Measurements from ENCODE around the gene CLASRP.

Gene CLASRP

GRCh38 chr19:45076029-45076850 is 37.4 kb downstream of the CLASRP start, which contains the start of gene ZNF296:
TSS of gene ZNF296 (minus strand) at chr19:45076478. CDS start at chr19:45076373, 105 bp downstream.
- H3K27me3 ChIP-seq (ENCODE audit: low read depth) = no peaks in the 10 kb centered on the region
- in situ Hi-C loops (cut with MboI; ENCODE audit: low sequenced_read_pairs) = no loop called here
- peak; percentile 89 to 93 for DNase-seq (ENCODE audit: low spot score in 2 of 2)

DNA sequence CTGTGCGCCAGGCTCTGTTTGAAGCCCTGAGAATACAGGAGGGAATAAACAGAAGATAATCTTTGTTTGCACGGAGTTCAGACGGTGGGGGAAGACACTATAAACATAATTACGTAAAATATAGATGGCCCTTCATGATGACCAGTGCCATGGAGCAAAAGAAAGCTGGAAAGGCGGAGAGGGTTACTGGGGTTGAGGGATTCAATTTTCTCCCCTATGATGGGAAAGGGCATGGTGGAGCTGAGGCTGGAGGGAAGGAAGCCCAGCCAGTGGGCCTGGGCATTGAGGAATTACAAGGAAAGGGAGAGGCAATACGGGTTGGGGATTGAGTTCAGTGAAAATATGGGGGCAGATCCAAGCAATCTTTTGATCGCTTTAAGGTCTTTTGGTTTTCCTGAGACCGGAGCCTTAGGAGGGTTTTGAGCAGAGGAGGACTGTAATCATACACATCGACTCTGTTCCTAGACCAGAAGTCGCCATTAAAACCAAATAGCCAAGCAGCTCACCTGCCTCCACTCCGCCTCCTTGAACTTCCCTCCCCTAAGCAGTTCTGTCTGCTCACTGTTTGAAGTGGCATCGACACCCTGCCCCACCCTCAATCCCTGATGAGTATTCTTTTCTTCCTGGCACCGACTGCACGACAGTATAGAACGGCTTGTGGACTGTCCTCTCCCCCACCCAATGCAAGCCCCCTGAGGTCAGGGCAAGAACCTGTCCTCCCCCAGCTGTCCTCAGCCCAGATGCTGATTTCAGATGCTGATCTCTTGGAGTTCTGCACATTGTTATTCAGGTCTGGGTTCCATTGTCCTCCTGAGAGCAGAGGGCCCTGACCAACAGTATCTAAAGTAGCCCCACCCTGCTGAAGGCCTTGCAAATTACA is 38.2 kb downstream of the CLASRP start:
- in situ Hi-C loops (cut with MboI; ENCODE audit: low sequenced_read_pairs) = no loop called here
- H3K27me3 ChIP-seq (ENCODE audit: low read depth) = no peaks in the 10 kb centered on the region
- no peak for DNase-seq (ENCODE audit: low spot score in 2 of 2)
- H3K4me1 ChIP-seq = peaks cover 24% of the 10 kb centered on the region
- H3K36me3 ChIP-seq (replicated peaks) = peaks cover 34% of the 10 kb centered on the region
- peak overlapping the region; percentile 53 for H3K4me3 ChIP-seq
- no peaks in the 10 kb centered on the region for H3K9me3 ChIP-seq

More at GRCh38 chr19:45076029-45076850, 37.4 kb downstream of the CLASRP start, which contains the start of gene ZNF296:
- Histone ChIP-seq H3K36me3 (replicated peaks) (peaks cover 35% of the 10 kb centered on the region), H3K9me3 (no peaks in the 10 kb centered on the region), H3K4me3 (peak within 1 kb of the TSS; percentile 53), H3K4me1 (peaks cover 24% of the 10 kb centered on the region)

GRCh38 chr19:45078390-45079062 is 39.7 kb downstream of the CLASRP start:
- no peak for DNase-seq (ENCODE audit: low spot score in 2 of 2)
- in situ Hi-C loops (cut with MboI; ENCODE audit: low sequenced_read_pairs) = no loop called here
- Histone ChIP-seq H3K4me3 (peak overlapping the region; percentile 100), H3K9me3 (no peaks in the 10 kb centered on the region), H3K36me3 (replicated peaks) (peaks cover 28% of the 10 kb centered on the region), H3K27me3 (ENCODE audit: low read depth) (no peaks in the 10 kb centered on the region), H3K4me1 (peaks cover 24% of the 10 kb centered on the region)

DNA sequence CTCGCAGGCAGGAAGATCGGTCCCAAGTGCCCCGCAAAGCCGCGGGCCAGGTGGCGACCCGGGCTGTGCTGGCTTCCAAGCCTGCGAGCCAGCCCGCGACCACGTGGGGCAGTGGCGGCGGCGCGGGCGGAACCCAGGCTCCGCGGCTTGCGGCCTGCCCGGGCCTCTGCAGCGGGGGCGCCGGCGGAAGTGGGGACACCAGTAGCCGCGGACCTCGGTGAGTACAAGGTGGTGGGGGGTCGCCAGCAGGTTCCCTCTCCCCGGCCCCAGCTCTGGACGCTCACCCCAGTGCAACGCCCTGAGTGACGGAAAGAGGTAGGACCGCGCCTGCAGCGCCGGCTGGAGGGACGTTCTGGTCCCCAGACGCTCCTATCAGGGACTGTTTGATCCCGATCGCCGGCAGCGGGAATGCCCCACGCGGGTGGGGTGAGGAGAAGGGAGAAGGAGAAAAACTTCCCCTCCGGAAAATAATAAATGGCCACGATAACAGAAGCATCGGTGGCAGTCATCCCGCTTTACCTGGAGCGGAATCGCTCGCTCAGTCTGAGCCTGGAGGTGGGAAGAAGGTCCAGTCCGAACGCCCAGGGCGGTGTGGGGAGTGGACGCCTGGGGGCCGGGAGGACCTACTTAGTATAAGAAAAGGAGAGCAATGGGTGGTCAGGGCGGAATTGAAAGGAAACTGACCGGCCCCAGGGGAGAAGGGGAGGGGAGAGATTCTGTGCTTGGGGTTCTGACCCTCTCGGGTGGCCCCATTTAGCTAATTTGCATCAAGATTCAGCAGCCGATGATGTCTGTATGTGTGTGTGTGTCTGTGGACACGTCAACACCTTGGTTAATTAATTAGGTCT is 40.4 kb downstream of the CLASRP start, which contains the start of gene GEMIN7:
Gene GEMIN7, plus strand, starts transcription at position 198 of the 848 bp plus-strand sequence. CDS start 10,855 bp downstream, outside the sequence.
- Histone ChIP-seq H3K4me3 (peak within 1 kb of the TSS; percentile 100), H3K9me3 (no peaks in the 10 kb centered on the region), H3K27me3 (ENCODE audit: low read depth) (no peaks in the 10 kb centered on the region), H3K36me3 (replicated peaks) (peaks cover 27% of the 10 kb centered on the region), H3K4me1 (peaks cover 24% of the 10 kb centered on the region)
- in situ Hi-C loops (cut with MboI; ENCODE audit: low sequenced_read_pairs) = no loop called here
- peak; percentile 67 to 87 for DNase-seq (ENCODE audit: low spot score in 2 of 2)

DNA sequence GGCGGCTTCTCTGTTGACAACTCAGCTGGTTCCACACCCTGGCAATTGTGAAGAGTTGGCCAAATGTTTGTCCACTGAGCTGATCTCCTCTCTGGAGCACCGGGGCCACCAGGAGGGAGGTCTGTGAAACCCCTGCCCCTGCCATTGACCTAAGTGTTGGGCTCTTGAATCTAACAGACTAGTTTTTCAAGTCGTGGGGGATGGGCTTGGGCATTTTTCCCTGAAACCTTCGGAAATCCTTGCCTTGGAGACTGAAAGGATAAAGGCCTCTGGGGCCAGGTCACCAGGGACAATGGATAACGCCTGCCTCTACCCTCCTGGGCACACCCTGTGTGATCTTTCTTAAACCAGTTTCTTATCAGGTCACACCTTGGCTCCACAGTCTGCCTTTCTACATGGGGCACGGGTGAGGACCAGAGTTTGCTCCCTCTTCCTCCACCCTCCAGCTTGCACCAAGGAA is 41.1 kb downstream of the CLASRP start:
- in situ Hi-C loops (cut with MboI; ENCODE audit: low sequenced_read_pairs) = no loop called here
- Histone ChIP-seq H3K36me3 (replicated peaks) (peaks cover 28% of the 10 kb centered on the region), H3K4me3 (peak overlapping the region; percentile 100), H3K4me1 (peaks cover 19% of the 10 kb centered on the region), H3K27me3 (ENCODE audit: low read depth) (no peaks in the 10 kb centered on the region), H3K9me3 (no peaks in the 10 kb centered on the region)
- no peak for DNase-seq (ENCODE audit: low spot score in 2 of 2)

DNA sequence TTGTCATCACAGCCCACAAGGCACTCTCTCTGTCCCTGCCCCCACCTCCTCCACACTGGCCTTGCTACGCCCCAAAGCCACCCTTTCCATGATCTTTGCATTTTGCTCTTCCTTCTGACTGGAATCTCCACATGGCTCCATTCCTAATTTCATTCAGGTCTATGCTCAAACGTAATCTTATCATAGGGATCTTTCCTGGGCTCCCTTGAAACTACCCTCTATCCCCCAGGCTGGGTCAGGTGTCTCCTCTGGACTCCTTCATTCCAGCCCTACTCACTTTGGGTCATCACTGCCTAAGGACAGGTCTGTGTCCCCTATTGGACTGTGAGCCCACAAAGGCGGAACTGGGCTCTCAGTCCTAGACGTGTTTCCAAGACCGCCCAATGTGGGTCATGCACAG is 43.3 kb downstream of the CLASRP start:
- Histone ChIP-seq H3K36me3 (replicated peaks) (peaks cover 36% of the 10 kb centered on the region), H3K4me1 (peaks cover 10% of the 10 kb centered on the region), H3K4me3 (no peak overlapping the region), H3K27me3 (ENCODE audit: low read depth) (no peaks in the 10 kb centered on the region), H3K9me3 (no peaks in the 10 kb centered on the region)
- in situ Hi-C loops (cut with MboI; ENCODE audit: low sequenced_read_pairs) = no loop called here
- no peak for DNase-seq (ENCODE audit: low spot score in 2 of 2)

DNA sequence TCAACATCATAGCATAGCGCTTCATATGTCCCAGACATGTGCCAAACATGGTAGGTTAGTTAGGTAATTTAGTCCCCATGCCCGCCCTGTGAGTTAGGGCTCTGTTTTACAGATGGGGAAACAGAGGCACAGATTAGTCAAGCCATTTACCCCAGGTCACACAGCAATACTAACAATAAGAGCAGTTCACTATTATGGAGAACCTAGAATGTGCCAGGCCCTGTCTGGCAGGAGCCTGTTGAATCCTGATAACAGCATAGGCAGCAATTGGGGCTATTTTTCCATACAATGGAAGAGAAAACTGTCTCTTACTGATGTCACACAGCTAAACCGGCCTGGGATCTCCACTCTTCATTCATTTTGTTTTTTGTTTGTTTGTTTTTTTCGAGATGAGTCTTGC is 47.6 kb downstream of the CLASRP start:
- no peaks in the 10 kb centered on the region for H3K9me3 ChIP-seq

DNA sequence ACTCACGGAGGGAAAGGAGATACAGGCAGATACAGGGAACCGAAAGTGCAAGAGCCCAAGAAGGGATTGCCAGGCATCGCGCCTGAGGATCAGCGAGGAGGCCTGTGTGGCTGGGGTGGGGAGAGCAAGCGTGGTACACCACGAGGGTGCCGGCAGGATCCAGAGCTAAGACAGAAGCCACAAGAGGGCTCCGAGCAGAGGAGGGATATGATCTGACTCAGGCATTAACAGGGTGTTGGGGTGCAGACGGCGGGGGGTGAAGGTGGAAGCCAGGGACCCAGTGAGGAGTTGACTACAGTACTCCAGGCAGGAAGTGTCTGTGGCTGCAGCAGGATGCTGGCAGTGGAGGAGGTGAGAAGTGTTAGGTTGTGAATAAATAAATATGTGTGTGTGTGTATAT is 48.7 kb downstream of the CLASRP start:
- DNase-seq (ENCODE audit: low spot score in 2 of 2) = no peak
- H3K4me3 ChIP-seq = no peak overlapping the region
- peaks cover 47% of the 10 kb centered on the region for H3K36me3 ChIP-seq (replicated peaks)
- in situ Hi-C loops (cut with MboI; ENCODE audit: low sequenced_read_pairs) = no loop called here
- no peaks in the 10 kb centered on the region for H3K27me3 ChIP-seq (ENCODE audit: low read depth)
- no peaks in the 10 kb centered on the region for H3K9me3 ChIP-seq
- H3K4me1 ChIP-seq = peaks cover 2% of the 10 kb centered on the region; the same call in 1 of the 2 replicates

More for the DNA sequence above, 47.6 kb downstream of the CLASRP start:
- Histone ChIP-seq H3K4me1 (0 out of 2 replicates have a peak, but pooled peaks cover 2% of the 10 kb centered on the region), H3K27me3 (ENCODE audit: low read depth) (no peaks in the 10 kb centered on the region), H3K36me3 (replicated peaks) (peaks cover 56% of the 10 kb centered on the region), H3K4me3 (no peak overlapping the region)
- no peak for DNase-seq (ENCODE audit: low spot score in 2 of 2)
- in situ Hi-C loops (cut with MboI; ENCODE audit: low sequenced_read_pairs) = no loop called here

DNA sequence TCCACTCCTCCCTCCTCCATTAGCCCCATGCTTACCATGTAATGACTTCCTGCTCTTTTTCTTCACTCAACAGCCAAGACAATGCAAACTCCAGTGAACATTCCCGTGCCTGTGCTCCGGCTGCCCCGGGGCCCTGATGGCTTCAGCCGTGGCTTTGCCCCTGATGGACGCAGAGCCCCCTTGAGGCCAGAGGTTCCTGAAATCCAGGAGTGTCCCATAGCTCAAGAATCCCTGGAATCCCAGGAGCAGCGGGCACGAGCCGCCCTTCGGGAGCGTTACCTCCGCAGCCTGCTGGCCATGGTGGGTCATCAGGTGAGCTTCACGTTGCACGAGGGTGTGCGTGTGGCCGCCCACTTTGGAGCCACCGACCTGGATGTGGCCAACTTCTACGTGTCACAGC is 51.2 kb downstream of the CLASRP start:
- Histone ChIP-seq H3K4me1 (peaks cover 12% of the 10 kb centered on the region), H3K36me3 (replicated peaks) (peaks cover 46% of the 10 kb centered on the region), H3K27me3 (ENCODE audit: low read depth) (no peaks in the 10 kb centered on the region), H3K4me3 (no peak overlapping the region), H3K9me3 (no peaks in the 10 kb centered on the region)
- DNase-seq (ENCODE audit: low spot score in 2 of 2) = no peak
- in situ Hi-C loops (cut with MboI; ENCODE audit: low sequenced_read_pairs) = no loop called here

- Histone ChIP-seq H3K4me3 (no peak overlapping the region), H3K9me3 (no peaks in the 10 kb centered on the region), H3K36me3 (replicated peaks) (peaks cover 46% of the 10 kb centered on the region), H3K27me3 (ENCODE audit: low read depth) (no peaks in the 10 kb centered on the region), H3K4me1 (peaks cover 12% of the 10 kb centered on the region)
- in situ Hi-C loops (cut with MboI; ENCODE audit: low sequenced_read_pairs) = no loop called here
- no peak for DNase-seq (ENCODE audit: low spot score in 2 of 2)
Measured at GRCh38 chr19:45090606-45091005, 51.8 kb downstream of the CLASRP start.

DNA sequence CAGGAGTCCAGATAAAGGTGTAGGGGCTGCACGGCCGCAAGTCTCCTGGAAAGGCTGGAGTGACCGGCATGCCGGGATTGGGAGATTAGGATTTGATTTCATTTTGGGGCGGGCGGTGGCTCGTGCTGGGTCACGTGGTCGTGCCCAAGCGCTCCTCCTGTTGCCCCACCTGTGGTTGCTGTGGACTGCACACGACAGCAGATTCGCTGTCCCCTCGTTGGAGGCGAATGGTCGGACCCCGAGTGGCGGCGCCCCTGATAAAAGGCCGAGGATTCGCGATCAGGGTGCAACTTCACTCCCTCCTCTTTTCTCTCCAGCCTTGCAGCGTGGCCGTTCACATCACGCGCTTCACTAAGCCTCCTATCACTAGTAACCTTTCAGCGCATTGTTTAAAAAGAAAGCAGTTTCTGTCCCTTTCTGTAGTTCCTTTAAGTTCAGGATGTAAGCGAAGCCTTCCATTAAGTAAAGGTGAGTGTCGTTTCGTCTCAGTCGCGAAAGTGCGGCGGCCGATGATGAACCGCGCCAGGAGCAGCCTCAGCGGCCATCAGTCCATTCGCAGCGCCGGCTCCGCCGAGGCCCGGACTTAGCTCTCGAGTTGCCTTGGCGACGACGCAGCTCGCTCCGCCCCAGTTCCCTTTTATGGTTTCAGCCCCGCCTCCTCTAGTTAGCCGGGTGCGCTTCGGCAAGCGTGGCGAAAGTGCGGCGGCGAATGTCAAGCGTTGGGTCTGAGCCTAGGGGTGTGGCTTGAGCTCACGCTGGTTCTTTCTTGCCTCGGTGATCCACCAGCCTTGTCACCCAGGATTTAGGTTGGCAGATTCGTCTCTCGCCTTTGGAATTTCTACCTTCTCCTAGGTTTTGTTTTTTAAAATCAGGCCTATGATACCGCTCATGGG is 52.4 kb downstream of the CLASRP start:
- Histone ChIP-seq H3K4me1 (peaks cover 12% of the 10 kb centered on the region), H3K36me3 (replicated peaks) (peaks cover 43% of the 10 kb centered on the region), H3K9me3 (no peaks in the 10 kb centered on the region), H3K27me3 (ENCODE audit: low read depth) (no peaks in the 10 kb centered on the region), H3K4me3 (peak overlapping the region; percentile 82)
- in situ Hi-C loops (cut with MboI; ENCODE audit: low sequenced_read_pairs) = no loop called here
- DNase-seq (ENCODE audit: low spot score in 2 of 2) = peak; percentile 95 to 99
